ENCODE measurements around the gene TMEM87B.
"Not testable (repeated sequence)": the region's sequence is repeated elsewhere in the genome, so short reads cannot be mapped to it uniquely, and the experiment has no call there.

Gene TMEM87B

GRCh38 chr2:112075490-112076260, 20.6 kb downstream of the TMEM87B start:
- no peak for DNase-seq

GRCh38 chr2:112077814-112078213, 22.7 kb downstream of the TMEM87B start:
- DNase-seq: no peak

GRCh38 chr2:112081262-112081661, 26.2 kb downstream of the TMEM87B start:
- no peak for DNase-seq

- DNase-seq: no peak
Observed at GRCh38 chr2:112084689-112085374, 29.8 kb downstream of the TMEM87B start.

- DNase-seq: no peak
Observed at GRCh38 chr2:112085375-112085730, 30.3 kb downstream of the TMEM87B start.

DNA sequence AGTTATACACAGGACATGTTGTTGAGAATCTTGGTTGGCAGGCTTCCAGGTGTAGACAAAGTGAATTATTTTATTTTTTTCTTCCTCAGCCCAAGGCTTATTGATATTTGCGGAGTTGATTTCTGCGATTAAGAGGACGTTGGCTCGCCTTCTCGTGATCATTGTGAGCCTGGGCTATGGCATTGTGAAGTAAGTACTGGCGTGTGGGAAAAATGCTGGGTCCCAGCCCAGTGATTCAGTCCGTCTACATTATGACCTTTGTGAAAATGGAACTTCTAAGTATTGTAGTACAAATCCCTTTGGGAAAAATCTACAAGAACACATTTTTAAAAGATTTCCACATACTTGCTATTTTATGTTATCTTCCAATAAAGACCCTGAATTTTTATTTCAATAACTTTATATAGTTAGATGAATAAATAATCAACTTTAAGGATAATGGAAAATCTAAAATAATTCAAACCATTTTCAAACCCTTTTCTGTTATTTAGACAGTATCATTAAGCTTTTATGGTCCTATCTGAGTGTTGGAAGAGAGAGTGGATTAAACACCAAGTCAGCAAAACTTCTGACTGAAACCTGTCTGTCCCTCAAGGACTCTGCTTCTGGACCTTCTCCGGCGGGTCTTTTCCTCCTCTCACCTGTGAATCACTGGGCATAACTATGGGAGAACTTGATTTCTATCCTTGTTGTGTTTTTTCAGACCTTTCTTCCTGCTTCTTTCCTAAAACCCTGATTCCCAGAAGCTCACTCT, 31.0 kb downstream of the TMEM87B start:
- no peak for DNase-seq

DNA sequence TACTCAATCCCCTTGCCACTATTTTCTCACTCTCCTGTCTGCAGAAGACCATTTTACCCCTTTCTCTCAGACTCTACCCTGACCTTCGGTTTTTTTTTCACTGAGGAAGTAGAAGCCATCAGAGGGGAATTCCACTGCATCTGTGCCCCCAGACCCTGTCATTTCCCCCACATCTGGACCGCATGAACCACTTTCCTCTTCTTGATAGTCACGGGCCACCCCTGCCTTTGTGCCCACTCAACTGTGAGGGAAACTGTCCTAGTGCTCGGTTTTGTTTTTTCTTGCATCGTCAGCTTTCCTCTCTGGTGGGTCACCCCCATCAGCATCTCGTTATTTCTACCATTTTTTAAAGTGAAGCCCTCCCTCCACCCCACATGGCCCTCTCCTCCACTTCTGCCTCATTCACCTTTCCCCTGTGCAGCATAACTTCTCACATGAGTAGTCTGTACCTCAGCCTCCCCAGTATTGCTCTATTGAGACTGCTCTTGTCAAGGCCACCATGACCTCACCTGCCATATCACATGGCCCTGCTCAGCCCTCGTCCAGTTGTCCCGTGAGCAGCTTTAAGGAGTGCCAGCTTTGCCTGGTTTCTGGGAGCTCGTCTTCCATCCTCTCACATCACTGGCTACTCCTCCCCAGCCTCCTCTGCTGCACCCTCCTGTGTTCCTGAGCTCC, 32.4 kb downstream of the TMEM87B start:
- DNase-seq: no peak

GRCh38 chr2:112089375-112089774, 34.3 kb downstream of the TMEM87B start:
- no peak for DNase-seq

DNA sequence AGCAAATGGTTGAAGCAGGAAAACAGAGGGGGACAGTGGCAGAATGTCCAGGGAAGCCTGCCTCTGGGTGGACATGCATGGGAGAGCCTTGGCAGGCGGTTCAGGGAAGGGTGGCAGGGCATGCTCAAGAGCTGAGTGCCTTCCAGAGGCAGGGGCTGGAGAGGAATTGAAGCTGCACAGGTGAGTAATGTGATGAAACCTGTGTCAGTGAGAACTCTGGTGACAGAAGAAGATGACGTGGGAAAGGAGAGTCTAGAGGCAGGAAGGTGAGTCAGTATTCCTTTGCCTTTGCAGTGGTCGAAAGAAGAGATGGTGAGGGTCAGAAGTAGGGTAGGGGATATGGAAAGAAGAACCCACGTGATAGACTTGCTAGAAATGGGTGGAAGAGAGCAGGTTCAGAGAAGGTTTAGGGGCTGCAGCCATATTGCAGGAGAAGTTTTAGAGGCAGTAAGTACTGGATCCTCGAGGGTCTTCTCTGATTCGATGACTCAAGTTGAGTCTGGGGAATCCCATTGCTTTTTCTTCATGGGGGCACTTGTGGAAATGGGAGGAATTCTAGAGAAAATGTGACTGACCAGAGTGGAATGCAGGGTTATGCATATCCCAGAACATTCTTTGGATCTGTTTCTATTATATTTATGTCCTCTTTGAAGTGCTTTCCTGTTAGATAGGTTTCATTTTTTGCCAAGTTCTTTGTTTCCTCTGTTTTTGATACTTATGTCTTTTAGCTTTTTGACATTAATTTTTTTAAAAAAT, 37.4 kb downstream of the TMEM87B start:
- no peak for DNase-seq

GRCh38 chr2:112093216-112093615, 38.1 kb downstream of the TMEM87B start:
- no peak for DNase-seq

- no peak for DNase-seq
Observed at GRCh38 chr2:112095681-112096080, 40.6 kb downstream of the TMEM87B start.

DNA sequence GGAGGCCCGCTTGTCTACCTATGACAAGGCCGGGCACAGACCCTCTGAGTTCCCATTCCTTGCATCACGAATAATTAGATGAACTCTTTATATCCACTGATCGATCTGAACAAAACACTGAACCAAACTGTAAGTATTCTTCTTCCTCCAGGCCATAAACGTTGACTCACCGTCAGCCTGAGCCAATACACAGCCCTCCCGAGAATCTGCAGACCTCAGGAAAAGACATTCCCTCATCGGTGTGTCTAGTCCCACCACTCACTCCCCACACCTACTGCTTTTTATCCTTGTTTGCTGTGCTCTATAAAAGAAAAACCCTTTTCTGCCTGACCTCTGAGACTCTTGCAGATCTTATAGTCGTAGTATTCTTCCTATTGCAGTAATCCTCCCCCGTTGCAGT, 41.0 kb downstream of the TMEM87B start:
- DNase-seq: no peak

- no peak for DNase-seq
Observed at GRCh38 chr2:112108178-112108832, 53.2 kb downstream of the TMEM87B start.

DNA sequence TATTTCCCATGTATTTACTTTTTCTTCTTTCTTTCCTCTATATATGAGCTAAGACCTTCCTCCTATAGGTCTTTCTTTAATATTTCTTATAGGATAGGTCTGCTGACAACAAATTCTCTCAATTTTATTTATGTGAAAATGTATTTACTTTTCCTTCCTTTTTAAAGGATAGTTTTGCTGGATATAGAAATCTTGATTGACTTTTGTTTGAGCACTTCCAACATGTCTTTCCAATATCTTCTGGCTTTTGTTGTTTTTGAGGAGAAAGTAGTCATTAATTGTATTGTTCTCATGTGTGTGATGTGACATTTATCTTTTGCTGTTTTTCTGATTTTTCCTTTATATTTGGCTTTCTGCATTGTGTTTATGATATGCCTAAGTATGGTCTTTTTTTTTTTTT, 54.2 kb downstream of the TMEM87B start:
- DNase-seq: no peak

- no peak for DNase-seq
Observed at GRCh38 chr2:112110966-112111365, 55.9 kb downstream of the TMEM87B start.

DNA sequence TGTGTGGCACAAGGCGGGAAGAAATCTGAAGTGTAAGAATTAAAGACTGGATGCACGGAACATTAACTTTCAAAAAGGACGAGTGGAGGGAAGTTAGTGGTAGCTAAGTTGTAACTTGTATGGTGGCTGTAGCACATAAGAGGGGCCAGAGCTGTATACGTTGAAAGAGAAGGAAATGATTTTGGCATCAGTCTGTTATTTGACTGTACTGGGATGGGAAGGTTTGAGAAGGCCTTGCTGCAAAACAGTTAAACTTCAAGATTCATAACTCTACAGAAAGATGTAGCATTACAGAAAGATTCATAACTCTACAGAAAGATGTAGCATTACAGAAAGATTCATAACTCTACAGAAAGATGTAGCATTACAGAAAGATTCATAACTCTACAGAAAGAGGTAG, 58.3 kb downstream of the TMEM87B start:
- DNase-seq: not testable (repeated sequence)

- DNase-seq: no peak
Observed at GRCh38 chr2:112118148-112118547, 63.1 kb downstream of the TMEM87B start.

DNA sequence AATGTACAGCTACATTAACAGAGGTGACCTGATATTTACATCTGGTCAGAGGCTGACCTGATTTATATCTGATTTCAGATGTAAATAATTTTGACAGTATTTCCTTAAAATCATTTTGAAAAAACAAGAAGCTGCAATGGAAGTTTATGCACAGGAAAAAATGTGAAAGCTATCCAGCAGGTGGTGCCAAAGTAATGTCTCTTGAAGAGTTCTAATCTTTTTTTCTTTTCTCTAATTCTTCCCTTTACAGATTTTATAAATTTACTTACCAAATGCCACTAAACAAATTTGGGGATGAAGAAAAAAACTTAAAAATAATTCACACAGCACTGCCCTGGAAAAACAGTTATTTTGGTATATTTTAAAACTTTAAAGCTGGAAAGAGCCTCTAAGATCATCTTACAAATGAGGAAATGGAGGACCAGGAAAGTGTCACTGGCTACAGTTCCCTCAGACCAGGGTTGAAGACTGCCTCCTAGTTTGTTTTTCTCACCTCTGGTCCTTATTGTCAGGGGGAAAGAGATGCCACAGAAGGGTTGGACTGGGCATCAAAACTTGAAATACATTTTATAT, 66.7 kb downstream of the TMEM87B start:
- DNase-seq: no peak

DNA sequence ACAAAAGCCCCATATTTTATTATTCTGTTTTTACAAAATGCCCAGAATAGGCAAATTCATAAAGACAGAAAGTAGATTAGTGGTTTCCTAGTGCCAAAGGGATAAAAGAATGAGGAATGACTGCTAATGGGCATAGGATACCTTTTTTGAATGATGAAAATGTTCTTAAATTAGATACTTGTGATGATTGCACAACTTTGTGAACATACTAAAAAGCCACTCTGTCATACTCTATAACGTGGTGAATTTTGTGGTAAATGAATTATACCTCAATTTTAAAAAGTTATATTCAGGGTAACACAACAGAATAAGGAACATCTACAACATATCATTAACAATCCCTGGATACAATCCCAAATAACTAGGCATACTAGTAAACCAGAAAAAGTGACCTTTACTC, 74.0 kb downstream of the TMEM87B start:
- no peak for DNase-seq

DNA sequence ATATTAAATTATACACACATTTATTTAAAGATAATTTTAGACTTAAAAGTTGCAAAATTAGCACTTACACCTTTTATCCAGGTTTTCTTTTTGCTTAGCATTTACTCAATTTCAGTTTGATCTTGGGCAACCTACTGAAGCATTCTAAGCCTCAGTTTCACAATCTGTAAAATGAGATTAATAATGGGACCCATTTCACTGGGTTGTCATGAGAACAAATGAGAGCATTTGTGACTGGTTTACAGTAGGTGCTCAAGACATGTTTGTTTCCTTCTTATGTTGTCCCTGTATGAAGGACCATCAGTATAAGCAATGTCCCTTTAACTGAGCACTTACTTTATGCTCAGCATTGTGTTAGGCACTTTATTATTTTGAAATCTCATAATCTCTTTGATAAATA, 78.3 kb downstream of the TMEM87B start:
- no peak for DNase-seq

- DNase-seq: no peak
Observed at GRCh38 chr2:112134120-112134519, 79.1 kb downstream of the TMEM87B start.

DNA sequence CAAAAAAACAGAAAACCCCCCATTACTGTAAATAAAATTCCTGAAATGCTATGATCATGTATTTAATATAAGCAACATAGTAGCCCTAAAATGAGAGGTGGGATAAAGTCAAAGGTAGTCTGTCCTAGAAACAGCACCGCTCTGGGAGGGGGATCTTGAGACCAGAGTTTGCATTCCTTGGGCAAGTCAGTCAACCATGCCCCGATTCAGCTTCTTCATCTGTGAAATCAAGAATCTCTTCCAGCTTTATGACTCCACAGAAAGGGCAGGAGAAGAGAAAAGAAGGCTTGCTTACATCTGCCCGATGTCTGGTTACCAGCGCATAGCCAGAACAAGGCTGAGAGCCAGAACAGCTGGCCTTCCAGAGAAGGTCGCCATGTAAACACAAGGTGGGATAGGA, 81.0 kb downstream of the TMEM87B start:
- DNase-seq: no peak

All from activated effector memory CD4-positive, alpha-beta T cell treated with Interleukin-2 at 50 U/mL for 16 hours (primary cell).